H9 (cell line): Measurements from ENCODE around the gene BICDL2. TPM values are rescaled to one million over a fixed set of nuclear protein-coding genes. Genes with fewer than 3 reads are reported as not detected.

Experiments
- DNase-seq: peaks from one replicate; pipeline ENCODE4 v3.0.0-alpha.2; 2017
- H2AFZ ChIP-seq: one replicate; pipeline ENCODE4 v1.6.1; 2013; ENCODE audit warnings: mild to moderate bottlenecking, low read length, control low read depth, moderate library complexity
- H2AK5ac ChIP-seq: 2 replicates; pipeline ENCODE4 v1.6.1; 2013; ENCODE audit warnings: low read length, control low read depth, mixed read lengths; ENCODE audit not compliant: insufficient read length
- H2BK120ac ChIP-seq: one replicate; pipeline ENCODE4 v1.6.1; 2013; ENCODE audit warnings: low read depth, mild to moderate bottlenecking, low read length, control low read depth, inconsistent platforms; ENCODE audit not compliant: poor library complexity, severe bottlenecking
- H2BK12ac ChIP-seq: 2 replicates; pipeline ENCODE4 v1.6.1; 2013; ENCODE audit warnings: low read length, control low read depth, mixed read lengths, low read depth; ENCODE audit not compliant: insufficient read length
- H2BK15ac ChIP-seq: 2 replicates; pipeline ENCODE4 v1.6.1; 2013; ENCODE audit warnings: low read depth, low read length, control low read depth
- H2BK20ac ChIP-seq: one replicate; pipeline ENCODE4 v1.6.1; 2013; ENCODE audit warnings: low read depth, mild to moderate bottlenecking, low read length, control low read depth, inconsistent platforms; ENCODE audit not compliant: poor library complexity, severe bottlenecking
- H2BK5ac ChIP-seq: 2 replicates; pipeline ENCODE4 v1.6.1; 2013; ENCODE audit warnings: low read length, control low read depth, mixed read lengths; ENCODE audit not compliant: insufficient read length
- H3K14ac ChIP-seq: 2 replicates; pipeline ENCODE4 v1.6.1; 2013; ENCODE audit warnings: low read length, control low read depth; ENCODE audit not compliant: insufficient read depth
- H3K18ac ChIP-seq: 2 replicates; pipeline ENCODE4 v1.6.1; 2013; ENCODE audit warnings: low read depth, mild to moderate bottlenecking, mixed read lengths, low read length, control low read depth; ENCODE audit not compliant: insufficient read length
- H3K23ac ChIP-seq: 2 replicates; pipeline ENCODE4 v1.6.1; 2013; ENCODE audit warnings: low read length, control low read depth, mixed read lengths, low read depth; ENCODE audit not compliant: insufficient read length
- H3K23me2 ChIP-seq: 2 replicates; pipeline ENCODE4 v1.6.1; 2013; ENCODE audit warnings: low read depth, mild to moderate bottlenecking, mixed read lengths, low read length, control low read depth; ENCODE audit not compliant: insufficient read length, poor library complexity, severe bottlenecking
- H3K27ac ChIP-seq: 2 replicates; pipeline ENCODE4 v1.5.1; 2013; ENCODE audit warnings: low read length, control low read depth, mixed read lengths, low read depth; ENCODE audit not compliant: insufficient read length
- H3K27me3 ChIP-seq: 2 replicates; pipeline ENCODE4 v1.6.1; 2013; ENCODE audit warnings: low read length, control low read depth, inconsistent platforms; ENCODE audit not compliant: insufficient read depth
- H3K4ac ChIP-seq: 2 replicates; pipeline ENCODE4 v1.6.1; 2013; ENCODE audit warnings: low read depth, mild to moderate bottlenecking, control low read depth, inconsistent platforms, low read length, moderate library complexity
- H3K4me1 ChIP-seq: 2 replicates; pipeline ENCODE4 v1.6.1; 2013; ENCODE audit warnings: low read length, control low read depth, inconsistent platforms; ENCODE audit not compliant: insufficient read depth
- H3K4me2 ChIP-seq: 2 replicates; pipeline ENCODE4 v1.6.1; 2013; ENCODE audit warnings: low read length, control low read depth, mixed read lengths; ENCODE audit not compliant: insufficient read length, insufficient read depth
- H3K56ac ChIP-seq: 2 replicates; pipeline ENCODE4 v1.6.1; 2013; ENCODE audit warnings: low read depth, mild to moderate bottlenecking, mixed read lengths, low read length, control low read depth; ENCODE audit not compliant: insufficient read length
- H3K79me1 ChIP-seq: 2 replicates; pipeline ENCODE4 v1.6.1; 2013; ENCODE audit warnings: low read depth, mild to moderate bottlenecking, moderate library complexity, low read length, control low read depth, inconsistent platforms; ENCODE audit not compliant: insufficient read depth, poor library complexity, severe bottlenecking
- H3K79me2 ChIP-seq: 2 replicates; pipeline ENCODE4 v1.6.1; 2013; ENCODE audit warnings: low read length, control low read depth, inconsistent platforms; ENCODE audit not compliant: insufficient read depth
- H3K9ac ChIP-seq: 2 replicates; pipeline ENCODE4 v1.6.1; 2013; ENCODE audit warnings: low read length, control low read depth, mixed read lengths; ENCODE audit not compliant: insufficient read length; ENCODE audit errors: extremely low read depth
- H3K9me3 ChIP-seq: one replicate; pipeline ENCODE4 v1.6.1; 2013; ENCODE audit warnings: low read depth, low read length, inconsistent platforms; ENCODE audit not compliant: control insufficient read depth
- H3T11ph ChIP-seq: one replicate; pipeline ENCODE4 v1.6.1; 2013; ENCODE audit warnings: mild to moderate bottlenecking, low read length, control low read depth, inconsistent platforms
- H4K20me1 ChIP-seq: one replicate; pipeline ENCODE4 v1.6.1; 2013; ENCODE audit not compliant: control insufficient read depth, insufficient read length, insufficient read depth
- H4K5ac ChIP-seq: 2 replicates; pipeline ENCODE4 v1.6.1; 2013; ENCODE audit warnings: low read depth, mild to moderate bottlenecking, mixed read lengths, low read length, control low read depth; ENCODE audit not compliant: insufficient read length
- H4K8ac ChIP-seq: replicated peaks from 2 replicates; pipeline ENCODE4 v1.6.1; 2013; ENCODE audit warnings: low read length, control low read depth, mixed read lengths, low read depth; ENCODE audit not compliant: insufficient read length
- H4K91ac ChIP-seq: 2 replicates; pipeline ENCODE4 v1.6.1; 2013; ENCODE audit warnings: low read depth, mild to moderate bottlenecking, moderate library complexity, mixed read lengths, low read length, control low read depth; ENCODE audit not compliant: insufficient read length
- H3K27ac Mint-ChIP-seq, 3 experiments: 2 replicates in 2 of 3; 3 replicates in 1 of 3; pipeline ENCODE4 v1.8.0; 2020 to 2021; ENCODE audit warnings: mixed read lengths in 3 of 3, mild to moderate bottlenecking in 1 of 3, moderate library complexity in 1 of 3
- H3K27me3 Mint-ChIP-seq: 2 replicates; pipeline ENCODE4 v1.8.0; 2021; ENCODE audit warnings: low read depth, mild to moderate bottlenecking, moderate library complexity, mixed read lengths
- H3K36me3 Mint-ChIP-seq, 3 experiments: 2 replicates in 2 of 3; 3 replicates in 1 of 3; pipeline ENCODE4 v1.8.0; 2020 to 2021; ENCODE audit warnings: low read depth in 3 of 3, mixed read lengths in 3 of 3; ENCODE audit not compliant: insufficient read depth in 1 of 3
- H3K4me1 Mint-ChIP-seq, 2 experiments: 2 replicates each; pipeline ENCODE4 v1.8.0; 2020; ENCODE audit warnings: mixed read lengths in 2 of 2
- H3K4me3 Mint-ChIP-seq, 2 experiments: 2 replicates in 1 of 2; 3 replicates in 1 of 2; pipeline ENCODE4 v1.8.0; 2020 to 2021; ENCODE audit warnings: mild to moderate bottlenecking in 2 of 2, mixed read lengths in 2 of 2, moderate library complexity in 1 of 2
- H3K9me3 Mint-ChIP-seq, 2 experiments: 2 replicates in 1 of 2; 3 replicates in 1 of 2; pipeline ENCODE4 v1.8.0; 2020; ENCODE audit warnings: mild to moderate bottlenecking in 2 of 2, mixed read lengths in 2 of 2, moderate library complexity in 1 of 2
- CTCF ChIP-seq: fragments of 200-600 bp; sonication (generic); conservative IDR thresholded peaks from 3 replicates; pipeline ENCODE4 v1.8.0; 2021; ENCODE audit warnings: antibody characterized with exemption, mild to moderate bottlenecking
- WGBS: extraction: QIAGEN DNeasy Blood & Tissue Kit; methylation state at CpG from one replicate; pipeline ENCODE4 v1.1.7; 2013; ENCODE audit warnings: missing lambda C conversion rate, low lambda C conversion rate, mixed read lengths; ENCODE audit not compliant: insufficient read length; ENCODE audit errors: extremely low coverage; 5-methylcytosine and 5-hydroxymethylcytosine counted together
- total RNA-seq: library from RNA; stranded (reverse); gene quantifications from 2 replicates; pipeline ENCODE4 v1.2.1, GENCODE V29; 2021

Gene BICDL2
- total RNA-seq, 1 experiment from 2014 or later, result 13.5 TPM

DNA sequence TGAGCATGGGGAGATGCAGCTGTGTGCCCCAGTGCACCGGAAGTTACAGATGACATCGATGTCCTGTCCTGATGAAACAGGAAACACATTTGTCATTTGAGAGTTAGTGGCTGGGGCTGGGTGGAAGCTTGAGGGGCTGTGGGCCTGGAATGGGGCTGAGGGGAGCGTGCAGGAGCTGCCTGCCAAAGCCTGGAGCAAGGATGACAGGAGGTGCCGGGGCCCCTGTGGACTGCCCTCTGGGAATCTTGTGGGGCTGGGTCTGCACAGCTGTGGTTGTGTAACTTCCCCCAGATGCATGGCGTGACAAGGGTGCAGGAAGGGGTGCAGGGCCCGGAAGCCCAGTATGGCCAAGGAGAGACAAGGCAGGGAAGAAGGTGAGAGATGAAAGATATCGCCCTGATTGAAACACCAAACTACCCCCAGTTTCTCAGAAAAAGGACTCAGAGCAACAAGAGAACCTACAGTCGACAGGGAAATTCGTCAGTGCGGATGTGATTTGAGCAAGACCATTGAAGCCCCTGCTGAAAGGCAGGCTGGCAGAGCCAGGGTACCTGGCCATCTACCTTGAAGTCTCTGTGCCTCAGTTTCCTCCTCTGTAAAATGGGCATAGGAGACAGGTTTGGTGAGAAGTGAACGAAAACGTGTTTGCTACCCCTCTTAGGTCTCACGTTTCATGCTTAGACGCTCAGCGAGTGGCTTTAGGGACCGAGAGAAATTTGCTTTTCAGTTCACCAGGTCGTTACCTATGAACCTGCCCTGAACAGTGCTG is 18.4 kb upstream of the BICDL2 start:
- Histone ChIP-seq H4K91ac (no peak overlapping the region), H3K4me1 (no peaks in the 10 kb centered on the region), H3K14ac (no peak overlapping the region), H3K9me3 (no peaks in the 10 kb centered on the region), H3K27me3 (peaks cover 2% of the 10 kb centered on the region; the same call in 1 of the 2 replicates), H2BK20ac (no peak overlapping the region), H2BK120ac (no peak overlapping the region), H3T11ph (no peak overlapping the region), H2BK5ac (no peak overlapping the region), H3K27ac (no peak overlapping the region), H2AK5ac (no peak overlapping the region), H3K18ac (no peak overlapping the region), H3K23ac (no peak overlapping the region), H4K8ac (no peak overlapping the region), H3K9ac (no peak overlapping the region), H3K4me2 (no peak overlapping the region), H2BK15ac (no peak overlapping the region), H3K79me1 (no peaks in the 10 kb centered on the region), H4K20me1 (no peaks in the 10 kb centered on the region), H2BK12ac (no peak overlapping the region), H3K4ac (no peak overlapping the region), H4K5ac (no peak overlapping the region), H2AFZ (no peak overlapping the region), H3K23me2 (peaks cover 14% of the 10 kb centered on the region), H3K56ac (no peak overlapping the region), H3K79me2 (no peaks in the 10 kb centered on the region)
- Mint-ChIP-seq H3K9me3 (no peaks in the 10 kb centered on the region; a peak in 2 of 5 replicates), H3K27me3 (peaks cover 37% of the 10 kb centered on the region), H3K4me1 (peaks cover 21 to 38% of the 10 kb centered on the region in 2 experiments), H3K36me3 (peaks cover 19 to 43% (median 20%) of the 10 kb centered on the region in 3 experiments), H3K27ac (no peak overlapping the region; a peak in 1 of 7 replicates), H3K4me3 (peak overlapping the region in 1 of 2 experiments; percentile 25; a peak in 2 of 5 replicates)
- TF ChIP-seq CTCF, result no peak
- no CpG with 5 or more reads among the region's 17 CpGs for WGBS
- DNase-seq, result no peak
